Ascending aorta (tissue), 2 donors: ENCODE data around the gene ATF2. TPM values are rescaled to one million over a fixed set of nuclear protein-coding genes. Genes with fewer than 3 reads are reported as not detected.

Source experiments
- DNase-seq, 2 donors: peaks; one replicate each; pipeline ENCODE4 v3.0.0-alpha.2; 2019; ENCODE audit warnings: low spot score in 2 of 2
- H3K27ac ChIP-seq, 2 donors: fragments of 200-600 bp; sonication (generic); one replicate each; pipeline ENCODE4 v1.5.1; 2016 to 2017; ENCODE audit warnings: mild to moderate bottlenecking in 1 of 2
- H3K27me3 ChIP-seq: fragments of 200-600 bp; sonication (generic); one replicate; pipeline ENCODE4 v1.5.1; 2017
- H3K36me3 ChIP-seq, 2 donors: fragments of 200-600 bp; sonication (generic); one replicate each; pipeline ENCODE4 v1.5.1; 2016
- H3K4me1 ChIP-seq, 2 donors: fragments of 200-600 bp; sonication (generic); one replicate each; pipeline ENCODE4 v1.5.1; 2016 to 2017; ENCODE audit warnings: mild to moderate bottlenecking in 1 of 2
- H3K4me3 ChIP-seq, 2 donors: fragments of 200-600 bp; sonication (generic); one replicate each; pipeline ENCODE4 v1.5.1; 2016 to 2017; ENCODE audit warnings: mild to moderate bottlenecking in 1 of 2
- H3K9me3 ChIP-seq, 2 donors: fragments of 200-600 bp; sonication (generic); one replicate each; pipeline ENCODE4 v1.5.1; 2016
- CTCF ChIP-seq, 3 experiments: fragments of 200-600 bp in 2 of 3; fragments of 450-650 bp in 1 of 3; sonication (generic) in 2 of 3; IDR thresholded peaks; one replicate each; pipeline ENCODE4 v1.5.1; 2016 to 2019; ENCODE audit warnings: antibody characterized with exemption in 3 of 3, mild to moderate bottlenecking in 1 of 3, moderate library complexity in 1 of 3
- intact Hi-C: fragments of 100-400 bp; cut with DNase I; formaldehyde crosslinking; loops from one replicate; pipeline ENCODE4 v1.15.1; 2023
- total RNA-seq: library from RNA; depleted of rRNA; stranded (reverse); fragments of >200 nt; gene quantifications from one replicate; pipeline ENCODE4 v1.1.0, GENCODE V29; 2016

The ATF2 gene
- total RNA-seq, 1 donor from 2014 or later, result 84.8 TPM

GRCh38 chr2:175030380-175031271 is 137.4 kb downstream of the ATF2 start:
- Histone ChIP-seq H3K4me3 (no peak overlapping the region), H3K9me3 (no peaks in the 10 kb centered on the region), H3K27ac (no peak overlapping the region), H3K4me1 (peaks cover 0 to 3% of the 10 kb centered on the region in 2 donors), H3K27me3 (no peaks in the 10 kb centered on the region), H3K36me3 (no peaks in the 10 kb centered on the region)
- intact Hi-C loops, result no loop called here
- TF ChIP-seq CTCF (IDR thresholded peaks at IDR 0.05), result peak in 2 of 3 experiments; percentile 20 to 51
- peak in 1 of 2 donors; percentile 65 for DNase-seq

- Histone ChIP-seq H3K27ac (peak overlapping the region; percentile 58 to 88), H3K9me3 (no peaks in the 10 kb centered on the region), H3K4me1 (peaks cover 0 to 3% of the 10 kb centered on the region in 2 donors), H3K27me3 (no peaks in the 10 kb centered on the region), H3K4me3 (no peak overlapping the region), H3K36me3 (no peaks in the 10 kb centered on the region)
- intact Hi-C loops, result loop anchor here (1.0 kb wide), 1 partner anchor 22 kb away; the partner anchor contains the start of gene CHN1
- DNase-seq, result no peak
- no peak for TF ChIP-seq CTCF (IDR thresholded peaks at IDR 0.05)
Measured at GRCh38 chr2:175027755-175028154, 140.2 kb downstream of the ATF2 start.

- no peaks in the 10 kb centered on the region for H3K36me3 ChIP-seq
- H3K9me3 ChIP-seq, result no peaks in the 10 kb centered on the region
- H3K27ac ChIP-seq, result peak overlapping the region in 1 of 2 donors; percentile 50
- no peak for TF ChIP-seq CTCF (IDR thresholded peaks at IDR 0.05)
- H3K27me3 ChIP-seq, result no peaks in the 10 kb centered on the region
- peaks cover 0 to 3% of the 10 kb centered on the region in 2 donors for H3K4me1 ChIP-seq
- DNase-seq, result no peak
- no peak overlapping the region for H3K4me3 ChIP-seq
- intact Hi-C loops, result no loop called here
Measured at GRCh38 chr2:175026385-175026784, 141.6 kb downstream of the ATF2 start.

GRCh38 chr2:175025946-175026345 is 142.1 kb downstream of the ATF2 start:
- Histone ChIP-seq H3K4me3 (no peak overlapping the region), H3K36me3 (no peaks in the 10 kb centered on the region), H3K27me3 (no peaks in the 10 kb centered on the region), H3K27ac (peak overlapping the region in 1 of 2 donors; percentile 50), H3K4me1 (peaks cover 0 to 3% of the 10 kb centered on the region in 2 donors), H3K9me3 (no peaks in the 10 kb centered on the region)
- TF ChIP-seq CTCF (IDR thresholded peaks at IDR 0.05), result no peak
- intact Hi-C loops, result no loop called here
- no peak for DNase-seq

- Histone ChIP-seq H3K4me3 (no peak overlapping the region), H3K27ac (no peak overlapping the region), H3K9me3 (no peaks in the 10 kb centered on the region), H3K4me1 (peaks cover 0 to 3% of the 10 kb centered on the region in 2 donors), H3K27me3 (no peaks in the 10 kb centered on the region), H3K36me3 (no peaks in the 10 kb centered on the region)
- intact Hi-C loops, result no loop called here
- no peak for TF ChIP-seq CTCF (IDR thresholded peaks at IDR 0.05)
- DNase-seq, result no peak
Measured at GRCh38 chr2:175025233-175025632, 142.8 kb downstream of the ATF2 start.
